B cell (primary cell): ENCODE results near the gene HSPBP1. TPM values are rescaled to one million over a fixed set of nuclear protein-coding genes. Genes with fewer than 3 reads are reported as not detected.
A peak's percentile ranks its signal among the peaks of the same experiment; 100 is the strongest.

ENCODE experiments used
- ATAC-seq: fragments of 200-7000 bp; cut with Tn5 transposase; one replicate; pipeline ENCODE4 v1.10.0; 2021; ENCODE audit warnings: low read depth, mild to moderate bottlenecking, moderate number of reproducible peaks, moderate library complexity
- CTCF ChIA-PET: fragments of 350-600 bp; sonication (Branson Sonifier 250); formaldehyde crosslinking; loops from one replicate; lab custom pipeline; 2021; ENCODE audit warnings: antibody characterized with exemption, inconsistent platforms; lab: Charles Lee
- POLR2A ChIA-PET: fragments of 350-600 bp; sonication (Branson Sonifier 250); formaldehyde crosslinking; loops from one replicate; lab custom pipeline; 2021; ENCODE audit warnings: antibody characterized with exemption; lab: Charles Lee
- DNase-seq: peaks from one replicate; pipeline ENCODE4 v3.0.0; 2013
- H2AFZ ChIP-seq: 2 replicates; pipeline ENCODE4 v1.6.1; 2012; ENCODE audit warnings: mild to moderate bottlenecking, low read depth, low read length; ENCODE audit not compliant: insufficient read depth, poor library complexity, severe bottlenecking
- H3K27ac ChIP-seq, 2 donors: 1 replicate in 1 of 2; 2 replicates in 1 of 2; pipeline ENCODE4 v1.5.1; 2012 to 2013; ENCODE audit warnings: low read length in 2 of 2, mild to moderate bottlenecking in 2 of 2, moderate library complexity in 1 of 2
- H3K27me3 ChIP-seq, 4 experiments: fragments of 200-600 bp in 1 of 4; sonication (generic) in 1 of 4; replicated peaks in 1 of 4; 1 replicate in 2 of 4; 2 replicates in 2 of 4; pipeline versions ENCODE4 v1.6.1 to v1.7.0; 2013 to 2016; ENCODE audit warnings: low read length in 3 of 4, mild to moderate bottlenecking in 2 of 4, mixed read lengths in 1 of 4, moderate library complexity in 1 of 4; ENCODE audit not compliant: insufficient read depth in 4 of 4, control insufficient read depth in 3 of 4; ENCODE audit errors: control extremely low read depth in 1 of 4
- H3K36me3 ChIP-seq, 2 experiments: replicated peaks in 1 of 2; 1 replicate in 1 of 2; 2 replicates in 1 of 2; pipeline versions ENCODE4 v1.6.1 to v1.7.1; 2013; ENCODE audit warnings: low read length in 1 of 2; ENCODE audit not compliant: insufficient read depth in 2 of 2, control insufficient read depth in 1 of 2; ENCODE audit errors: control extremely low read depth in 1 of 2, extremely low read depth in 1 of 2
- H3K4me1 ChIP-seq, 2 donors: fragments of 200-600 bp in 1 of 2; sonication (generic) in 1 of 2; 1 replicate in 1 of 2; 2 replicates in 1 of 2; pipeline versions ENCODE4 v1.5.1 to v1.6.1; 2013 to 2017; ENCODE audit warnings: low read length in 2 of 2; ENCODE audit not compliant: control insufficient read depth in 2 of 2, insufficient read depth in 2 of 2
- H3K4me2 ChIP-seq: replicated peaks from 2 replicates; pipeline ENCODE3; 2012; ENCODE audit warnings: mild to moderate bottlenecking, low read depth, low read length; ENCODE audit not compliant: poor library complexity, severe bottlenecking
- H3K4me3 ChIP-seq, 5 experiments: fragments of 200-600 bp in 1 of 5; sonication (generic) in 1 of 5; 1 replicate in 3 of 5; 2 replicates in 2 of 5; pipeline versions ENCODE4 v1.5.1 to v1.7.0; 2011 to 2016; ENCODE audit warnings: low read length in 4 of 5, mild to moderate bottlenecking in 4 of 5, low read depth in 2 of 5, control low read depth in 1 of 5, moderate library complexity in 1 of 5; ENCODE audit not compliant: insufficient read depth in 1 of 5; ENCODE audit errors: control extremely low read depth in 1 of 5, extremely low read depth in 1 of 5
- H3K79me2 ChIP-seq: fragments of 200-600 bp; sonication (generic); one replicate; pipeline ENCODE4 v1.6.0; 2016; ENCODE audit warnings: low read length; ENCODE audit not compliant: control insufficient read depth, insufficient read depth
- H3K9ac ChIP-seq: fragments of 200-600 bp; sonication (generic); 2 replicates; pipeline ENCODE4 v1.6.1; 2017; ENCODE audit warnings: mild to moderate bottlenecking, low read length, moderate library complexity
- H3K9me3 ChIP-seq, 3 donors: one replicate each; pipeline versions ENCODE4 v1.6.1 to v1.7.1; 2013; ENCODE audit warnings: low read length in 2 of 3; ENCODE audit not compliant: control insufficient read depth in 2 of 3, insufficient read depth in 1 of 3; ENCODE audit errors: control extremely low read depth in 1 of 3
- H4K20me1 ChIP-seq: 2 replicates; pipeline ENCODE4 v1.6.0; 2012; ENCODE audit warnings: mild to moderate bottlenecking, low read length; ENCODE audit not compliant: insufficient read depth, control insufficient read depth, poor library complexity, severe bottlenecking
- H3K27ac Mint-ChIP-seq: one replicate; pipeline ENCODE4 v1.8.0; 2021; ENCODE audit warnings: mixed read lengths
- H3K27me3 Mint-ChIP-seq: one replicate; pipeline ENCODE4 v1.8.0; 2021; ENCODE audit warnings: mixed read lengths
- H3K4me1 Mint-ChIP-seq: one replicate; pipeline ENCODE4 v1.8.0; 2021; ENCODE audit warnings: mixed read lengths
- H3K4me3 Mint-ChIP-seq: one replicate; pipeline ENCODE4 v1.8.0; 2021; ENCODE audit warnings: mixed read lengths
- H3K9me3 Mint-ChIP-seq: one replicate; pipeline ENCODE4 v1.8.0; 2022; ENCODE audit warnings: mixed read lengths; ENCODE audit not compliant: insufficient read depth
- CTCF ChIP-seq: fragments of 200-600 bp; IDR thresholded peaks from one replicate; pipeline ENCODE4 v1.8.0; 2022; ENCODE audit warnings: antibody characterized with exemption, mild to moderate bottlenecking
- EZH2 ChIP-seq: IDR thresholded peaks from 2 replicates; pipeline ENCODE4 v1.6.1; 2012; ENCODE audit warnings: borderline replicate concordance, low read depth, mild to moderate bottlenecking, moderate library complexity, low read length; ENCODE audit not compliant: insufficient read depth, poor library complexity, severe bottlenecking
- WGBS: methylation state at CpG from one replicate; pipeline ENCODE4 v1.1.5; 2013; ENCODE audit warnings: missing lambda C conversion rate; ENCODE audit not compliant: insufficient coverage; 5-methylcytosine and 5-hydroxymethylcytosine counted together
- intact Hi-C: fragments of 100-400 bp; cut with micrococcal nuclease; formaldehyde crosslinking; loops from one replicate; pipeline ENCODE4 v1.10.0; 2022
- polyA plus RNA-seq: library from polyadenylated mRNA; depleted of rRNA; stranded (reverse); fragments of >200 nt; gene quantifications from 2 replicates; pipeline ENCODE4 v1.2.3, GENCODE V29; 2012
- total RNA-seq, 2 donors: library from RNA; stranded (reverse); fragments of 120-200 nt in 1 of 2; gene quantifications; 1 replicate in 1 of 2; 2 replicates in 1 of 2; pipeline versions ENCODE4 v1.2.3 to v1.2.4, GENCODE V29; 2013 to 2022

HSPBP1 gene
- total and polyA plus RNA-seq, 2 donors (not counting 1 experiment from before 2014, with no cell fraction given) = 15.6 to 19.0 TPM

- H3K27ac ChIP-seq = peak overlapping the region; percentile 89 to 96
- CTCF ChIA-PET = interaction anchor here (0.7 to 8.9 kb wide), 3 partner anchors 15 to 22 kb away, joined by 3 to 56 read pairs (median 5); no protein-coding TSS in a partner anchor
- DNase-seq = peak; percentile 79
- no peak overlapping the region for H2AFZ ChIP-seq
- no peaks in the 10 kb centered on the region for H3K27me3 ChIP-seq
- H3K4me1 ChIP-seq = peaks cover 56 to 68% of the 10 kb centered on the region in 2 donors
- H4K20me1 ChIP-seq = peaks cover 17% of the 10 kb centered on the region
- peaks cover 12% of the 10 kb centered on the region for H3K79me2 ChIP-seq
- POLR2A ChIA-PET = interaction anchor here (0.6 to 2.7 kb wide), 4 partner anchors 17 to 131 kb away, joined by 4 to 19 read pairs (median 11); partner anchors contain the start of genes PPP6R1 and UBE2S
- Mint-ChIP-seq H3K4me1 (peaks cover 62% of the 10 kb centered on the region), H3K27ac (peak overlapping the region; percentile 94), H3K27me3 (no peaks in the 10 kb centered on the region), H3K9me3 (no peaks in the 10 kb centered on the region), H3K4me3 (peak overlapping the region; percentile 81)
- no peak for ATAC-seq
- intact Hi-C loops = loop anchor here (1.0 kb wide), 2 partner anchors 18 to 23 kb away; partner anchors contain the start of gene PPP6R1
- peak overlapping the region; percentile 74 for H3K4me2 ChIP-seq
- TF ChIP-seq CTCF = no peak
- TF ChIP-seq EZH2 = no peak
- H3K9me3 ChIP-seq = peaks cover 0 to 4% (median 0%) of the 10 kb centered on the region in 3 donors
- H3K9ac ChIP-seq = peak overlapping the region; percentile 54
- 76% methylated on average over 10 of the region's 15 CpGs for WGBS
- H3K4me3 ChIP-seq = peak overlapping the region in 2 of 5 experiments; percentile 1 to 4
- H3K36me3 ChIP-seq = peaks cover 0 to 20% of the 10 kb centered on the region in 2 experiments
Observed at GRCh38 chr19:55276720-55277430, 3.0 kb downstream of the HSPBP1 start.
